ENCODE results near the gene TRIM63.
"Not testable (repeated sequence)": the region's sequence is repeated elsewhere in the genome, so short reads cannot be mapped to it uniquely, and the experiment has no call there.

TRIM63 gene

GRCh38 chr1:26067432-26067911 lies at the start of gene TRIM63:
TSS of gene TRIM63 (minus strand) at chr1:26067630. CDS start at chr1:26067494, 136 bp downstream.
- DNase-seq: no peak

- DNase-seq: no peak
These were observed 46.9 kb upstream of the TRIM63 start for GRCh38 chr1:26114165-26114927.

GRCh38 chr1:26112407-26112775 lies 45.0 kb upstream of the TRIM63 start:
- DNase-seq: no peak

- DNase-seq: peak; percentile 91
These were observed 44.3 kb upstream of the TRIM63 start, which contains the start of gene PDIK1L for GRCh38 chr1:26111530-26112406. TSS of gene PDIK1L (plus strand) at chr1:26111824. CDS start at chr1:26114309, 2,485 bp downstream.

GRCh38 chr1:26110731-26111529 lies 43.5 kb upstream of the TRIM63 start:
- peak; percentile 53 for DNase-seq

GRCh38 chr1:26109229-26110164 lies 42.1 kb upstream of the TRIM63 start:
- DNase-seq: no peak

- not testable (repeated sequence) for DNase-seq
These were observed 37.8 kb upstream of the TRIM63 start for GRCh38 chr1:26105226-26105548.

GRCh38 chr1:26102526-26102925 lies 35.1 kb upstream of the TRIM63 start:
- no peak for DNase-seq

GRCh38 chr1:26102119-26102518 lies 34.7 kb upstream of the TRIM63 start:
- DNase-seq: no peak

GRCh38 chr1:26100204-26100603 lies 32.8 kb upstream of the TRIM63 start:
- DNase-seq: not testable (repeated sequence)

GRCh38 chr1:26099780-26100179 lies 32.4 kb upstream of the TRIM63 start:
- no peak for DNase-seq

- DNase-seq: no peak
These were observed 31.2 kb upstream of the TRIM63 start for GRCh38 chr1:26098602-26099001.

- DNase-seq: no peak
These were observed 30.3 kb upstream of the TRIM63 start for GRCh38 chr1:26097696-26098095.

GRCh38 chr1:26096471-26096870 lies 29.0 kb upstream of the TRIM63 start:
- no peak for DNase-seq

GRCh38 chr1:26094677-26095383 lies 27.4 kb upstream of the TRIM63 start:
- no peak for DNase-seq

- no peak for DNase-seq
These were observed 26.7 kb upstream of the TRIM63 start for GRCh38 chr1:26094076-26094669.

- not testable (repeated sequence) for DNase-seq
These were observed 26.1 kb upstream of the TRIM63 start for GRCh38 chr1:26093569-26093968.

GRCh38 chr1:26092422-26092821 lies 25.0 kb upstream of the TRIM63 start:
- no peak for DNase-seq

GRCh38 chr1:26090893-26091292 lies 23.5 kb upstream of the TRIM63 start:
- no peak for DNase-seq

- DNase-seq: no peak
These were observed 21.7 kb upstream of the TRIM63 start for GRCh38 chr1:26089125-26089524.

- no peak for DNase-seq
These were observed 17.4 kb upstream of the TRIM63 start for GRCh38 chr1:26084844-26085243.
